ENCODE data around the gene TMEFF1. TPM values are rescaled to one million over a fixed set of nuclear protein-coding genes. Genes with fewer than 3 reads are reported as not detected.

Gene TMEFF1
- total RNA-seq, 1 donor from 2014 or later = 14.8 TPM

DNA sequence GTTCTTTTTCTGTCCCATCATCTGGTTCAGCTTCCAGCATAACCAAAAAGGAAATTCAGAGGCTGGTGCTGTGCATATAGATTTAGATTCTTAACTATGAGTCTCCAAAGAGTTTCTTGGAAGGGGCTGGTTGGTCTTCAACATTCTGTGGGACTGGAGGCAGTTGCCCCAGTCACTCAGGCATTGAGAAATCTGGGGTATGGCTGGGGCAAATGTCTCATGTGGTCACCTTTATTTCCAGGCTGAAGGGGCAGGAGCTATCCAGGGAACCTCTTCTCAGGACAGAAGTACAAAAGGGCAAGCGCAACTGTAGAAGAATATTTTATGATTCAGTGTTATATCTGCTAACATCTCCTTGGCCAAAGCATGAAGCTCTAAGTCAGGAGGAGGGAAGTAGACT lies 15.4 kb upstream of the TMEFF1 start:
- no peaks in the 10 kb centered on the region for H3K27me3 ChIP-seq (ENCODE audit: insufficient read depth, low read length)
- H3K79me2 ChIP-seq (ENCODE audit: insufficient read depth, low read length) = peaks cover 6% of the 10 kb centered on the region
- H3K27ac ChIP-seq (ENCODE audit: low read depth, low read length) = no peak overlapping the region
- Mint-ChIP-seq H3K36me3 (ENCODE audit: low read depth, unreplicated experiment) (peaks cover 22% of the 10 kb centered on the region), H3K4me1 (ENCODE audit: low read depth, unreplicated experiment) (peaks cover 10% of the 10 kb centered on the region), H3K9me3 (ENCODE audit: unreplicated experiment) (peaks cover 6% of the 10 kb centered on the region), H3K4me3 (ENCODE audit: unreplicated experiment) (no peak overlapping the region), H3K27ac (ENCODE audit: unreplicated experiment) (no peak overlapping the region), H3K27me3 (ENCODE audit: low read depth, unreplicated experiment) (no peaks in the 10 kb centered on the region)
- H4K20me1 ChIP-seq (ENCODE audit: insufficient read depth, low read length) = peaks cover 33% of the 10 kb centered on the region
- FAIRE-seq (no peak), DNase-seq (ENCODE audit: low read depth) (no peak)
- TF ChIP-seq, protein P1, sequence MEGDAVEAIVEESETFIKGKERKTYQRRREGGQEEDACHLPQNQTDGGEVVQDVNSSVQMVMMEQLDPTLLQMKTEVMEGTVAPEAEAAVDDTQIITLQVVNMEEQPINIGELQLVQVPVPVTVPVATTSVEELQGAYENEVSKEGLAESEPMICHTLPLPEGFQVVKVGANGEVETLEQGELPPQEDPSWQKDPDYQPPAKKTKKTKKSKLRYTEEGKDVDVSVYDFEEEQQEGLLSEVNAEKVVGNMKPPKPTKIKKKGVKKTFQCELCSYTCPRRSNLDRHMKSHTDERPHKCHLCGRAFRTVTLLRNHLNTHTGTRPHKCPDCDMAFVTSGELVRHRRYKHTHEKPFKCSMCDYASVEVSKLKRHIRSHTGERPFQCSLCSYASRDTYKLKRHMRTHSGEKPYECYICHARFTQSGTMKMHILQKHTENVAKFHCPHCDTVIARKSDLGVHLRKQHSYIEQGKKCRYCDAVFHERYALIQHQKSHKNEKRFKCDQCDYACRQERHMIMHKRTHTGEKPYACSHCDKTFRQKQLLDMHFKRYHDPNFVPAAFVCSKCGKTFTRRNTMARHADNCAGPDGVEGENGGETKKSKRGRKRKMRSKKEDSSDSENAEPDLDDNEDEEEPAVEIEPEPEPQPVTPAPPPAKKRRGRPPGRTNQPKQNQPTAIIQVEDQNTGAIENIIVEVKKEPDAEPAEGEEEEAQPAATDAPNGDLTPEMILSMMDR (IDR thresholded peaks at IDR 0.05; ENCODE audit: insufficient read depth, low read depth, low read length) = no peak
- no peak for TF ChIP-seq EZH2 (IDR thresholded peaks at IDR 0.05; ENCODE audit: insufficient read depth, low read length)
- no peak overlapping the region for H3K4me3 ChIP-seq (ENCODE audit: insufficient read depth, low read depth, low read length)
- H3K36me3 ChIP-seq (ENCODE audit: insufficient read depth, low read length) = peaks cover 19% of the 10 kb centered on the region
- H3K4me2 ChIP-seq (ENCODE audit: low read length) = no peak overlapping the region
- no peaks in the 10 kb centered on the region for H3K9me3 ChIP-seq (ENCODE audit: insufficient read depth, low read depth, low read length)
- no peak overlapping the region for H3K9ac ChIP-seq (ENCODE audit: low read length)
- H2AFZ ChIP-seq (ENCODE audit: low read depth, low read length) = no peak overlapping the region
- no peaks in the 10 kb centered on the region for H3K4me1 ChIP-seq (ENCODE audit: insufficient read depth, low read length)

DNA sequence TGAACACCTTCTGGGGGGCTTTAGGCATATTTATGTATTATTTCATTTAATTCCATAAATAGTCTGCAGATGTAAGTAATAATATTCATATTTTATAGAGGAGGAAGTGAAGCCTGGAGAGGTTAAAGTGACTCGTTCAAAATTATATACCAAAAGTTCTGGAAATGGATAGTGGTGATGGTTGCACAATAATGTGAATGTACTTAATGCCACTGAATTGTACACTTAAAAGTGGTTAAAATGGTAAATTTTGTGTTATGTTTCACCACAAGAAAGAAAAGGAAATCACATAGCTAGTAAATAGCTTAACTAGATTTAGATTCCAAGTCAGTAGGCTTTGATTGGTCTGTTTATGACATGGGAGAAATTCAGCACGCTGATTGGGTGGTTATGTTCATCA lies 13.0 kb upstream of the TMEFF1 start:
- Histone ChIP-seq H3K79me2 (ENCODE audit: insufficient read depth, low read length) (peaks cover 4% of the 10 kb centered on the region), H3K27me3 (ENCODE audit: insufficient read depth, low read length) (no peaks in the 10 kb centered on the region), H4K20me1 (ENCODE audit: insufficient read depth, low read length) (peaks cover 27% of the 10 kb centered on the region), H3K4me3 (ENCODE audit: insufficient read depth, low read depth, low read length) (no peak overlapping the region), H2AFZ (ENCODE audit: low read depth, low read length) (no peak overlapping the region), H3K36me3 (ENCODE audit: insufficient read depth, low read length) (no peaks in the 10 kb centered on the region), H3K4me2 (ENCODE audit: low read length) (no peak overlapping the region), H3K4me1 (ENCODE audit: insufficient read depth, low read length) (no peaks in the 10 kb centered on the region), H3K9ac (ENCODE audit: low read length) (no peak overlapping the region), H3K27ac (ENCODE audit: low read depth, low read length) (no peak overlapping the region), H3K9me3 (ENCODE audit: insufficient read depth, low read depth, low read length) (no peaks in the 10 kb centered on the region)
- DNase-seq (ENCODE audit: low read depth) = no peak
- Mint-ChIP-seq H3K27ac (ENCODE audit: unreplicated experiment) (no peak overlapping the region), H3K4me3 (ENCODE audit: unreplicated experiment) (no peak overlapping the region), H3K9me3 (ENCODE audit: unreplicated experiment) (no peaks in the 10 kb centered on the region), H3K27me3 (ENCODE audit: low read depth, unreplicated experiment) (no peaks in the 10 kb centered on the region), H3K36me3 (ENCODE audit: low read depth, unreplicated experiment) (peaks cover 4% of the 10 kb centered on the region), H3K4me1 (ENCODE audit: low read depth, unreplicated experiment) (peaks cover 10% of the 10 kb centered on the region)
- no peak for FAIRE-seq
- TF ChIP-seq EZH2 (IDR thresholded peaks at IDR 0.05; ENCODE audit: insufficient read depth, low read length) = no peak
- TF ChIP-seq, protein P1 (IDR thresholded peaks at IDR 0.05; ENCODE audit: insufficient read depth, low read depth, low read length) = no peak

GRCh38 chr9:100465274-100465673 lies 7.7 kb upstream of the TMEFF1 start:
- no peak for FAIRE-seq
- no peak overlapping the region for H3K4me2 ChIP-seq (ENCODE audit: low read length)

More at GRCh38 chr9:100465274-100465673, 7.7 kb upstream of the TMEFF1 start:
- no peak overlapping the region for H2AFZ ChIP-seq (ENCODE audit: low read depth, low read length)
- no peaks in the 10 kb centered on the region for H3K4me1 ChIP-seq (ENCODE audit: insufficient read depth, low read length)
- H3K9me3 ChIP-seq (ENCODE audit: insufficient read depth, low read depth, low read length) = no peaks in the 10 kb centered on the region
- Mint-ChIP-seq H3K9me3 (ENCODE audit: unreplicated experiment) (no peaks in the 10 kb centered on the region), H3K4me1 (ENCODE audit: low read depth, unreplicated experiment) (no peaks in the 10 kb centered on the region), H3K27me3 (ENCODE audit: low read depth, unreplicated experiment) (no peaks in the 10 kb centered on the region), H3K36me3 (ENCODE audit: low read depth, unreplicated experiment) (no peaks in the 10 kb centered on the region), H3K27ac (ENCODE audit: unreplicated experiment) (no peak overlapping the region), H3K4me3 (ENCODE audit: unreplicated experiment) (no peak overlapping the region)
- no peaks in the 10 kb centered on the region for H3K36me3 ChIP-seq (ENCODE audit: insufficient read depth, low read length)
- H3K27ac ChIP-seq (ENCODE audit: low read depth, low read length) = no peak overlapping the region
- no peaks in the 10 kb centered on the region for H3K27me3 ChIP-seq (ENCODE audit: insufficient read depth, low read length)
- no peaks in the 10 kb centered on the region for H3K79me2 ChIP-seq (ENCODE audit: insufficient read depth, low read length)
- H4K20me1 ChIP-seq (ENCODE audit: insufficient read depth, low read length) = peaks cover 7% of the 10 kb centered on the region
- TF ChIP-seq, protein P1 (IDR thresholded peaks at IDR 0.05; ENCODE audit: insufficient read depth, low read depth, low read length) = no peak
- no peak for TF ChIP-seq EZH2 (IDR thresholded peaks at IDR 0.05; ENCODE audit: insufficient read depth, low read length)
- H3K4me3 ChIP-seq (ENCODE audit: insufficient read depth, low read depth, low read length) = no peak overlapping the region
- no peak overlapping the region for H3K9ac ChIP-seq (ENCODE audit: low read length)
- DNase-seq (ENCODE audit: low read depth) = no peak

Data from astrocyte (in vitro differentiated cells and primary cell).